ENCODE measurements around the gene NACA. TPM values are rescaled to one million over a fixed set of nuclear protein-coding genes. Genes with fewer than 3 reads are reported as not detected.

NACA gene
- polyA plus RNA-seq, 1 of the 3 experiments (the other 2 are of a cell fraction) = 523 TPM

- CTCF ChIA-PET = no interaction called here
- Histone ChIP-seq H2AFZ (ENCODE audit: low read depth) (no peak overlapping the region), H3K79me2 (ENCODE audit: insufficient read depth) (peaks cover 69% of the 10 kb centered on the region), H3K27me3 (ENCODE audit: insufficient read depth) (no peaks in the 10 kb centered on the region), H3K4me2 (no peak overlapping the region), H3K4me3 (ENCODE audit: low read depth in 2 of 2, low read length in 1 of 2) (no peak overlapping the region), H4K20me1 (ENCODE audit: insufficient read depth) (peaks cover 81% of the 10 kb centered on the region), H3K36me3 (replicated peaks in 1 of 2; ENCODE audit: control insufficient read depth in 1 of 2, insufficient read depth in 2 of 2, low read length in 1 of 2) (peaks cover 54 to 73% of the 10 kb centered on the region in 2 experiments), H3K4me1 (ENCODE audit: control insufficient read depth in 1 of 2, insufficient read depth in 2 of 2, low read depth in 1 of 2, low read length in 1 of 2) (peaks cover 13 to 14% of the 10 kb centered on the region in 2 experiments), H3K27ac (ENCODE audit: low read depth in 2 of 2, low read length in 1 of 2) (no peak overlapping the region), H3F3A (replicated peaks; ENCODE audit: insufficient read depth) (peaks cover 36% of the 10 kb centered on the region), H3K9me3 (no peaks in the 10 kb centered on the region), H3K9me2 (no peaks in the 10 kb centered on the region), H3K9ac (no peak overlapping the region)
- POLR2A ChIA-PET = interaction anchor here (1.5 kb wide), 1 partner anchor 8 kb away, joined by 8 read pairs; the partner anchor contains the start of gene NACA
- TF ChIP-seq TEAD4 (IDR thresholded peaks at IDR 0.05; ENCODE audit: borderline replicate concordance, insufficient read depth) = no peak
- no peak for TF ChIP-seq REST (IDR thresholded peaks at IDR 0.05; ENCODE audit: low read depth, low read length)
- TF ChIP-seq CHD2 (IDR thresholded peaks at IDR 0.05; ENCODE audit: low read length, partially characterized antibody) = no peak
- no peak for TF ChIP-seq SMC3 (IDR thresholded peaks at IDR 0.05; ENCODE audit: low read depth, low read length)
- TF ChIP-seq IRF3 (IDR thresholded peaks at IDR 0.05; ENCODE audit: low read depth, low read length) = no peak
- no peak for TF ChIP-seq POLR2AphosphoS5 (IDR thresholded peaks at IDR 0.05; ENCODE audit: low read depth, low read length)
- no peak for TF ChIP-seq NRF1 (IDR thresholded peaks at IDR 0.05; ENCODE audit: low read depth, low read length)
- TF ChIP-seq RCOR1 (IDR thresholded peaks at IDR 0.05; ENCODE audit: low read length) = no peak
- TF ChIP-seq GABPA (IDR thresholded peaks at IDR 0.05; ENCODE audit: low read depth) = no peak
- TF ChIP-seq EP300 (IDR thresholded peaks at IDR 0.05; ENCODE audit: borderline replicate concordance in 1 of 2, low read depth in 1 of 2, low read length in 1 of 2) = no peak
- no peak for TF ChIP-seq ZBTB33 (IDR thresholded peaks at IDR 0.05; ENCODE audit: borderline replicate concordance, low read depth)
- no peak for TF ChIP-seq FOXM1 (IDR thresholded peaks at IDR 0.05; ENCODE audit: low read depth)
- no peak for TF ChIP-seq TCF12 (IDR thresholded peaks at IDR 0.05)
- TF ChIP-seq CTCF (IDR thresholded peaks at IDR 0.05) = no peak
- no peak for TF ChIP-seq RAD21 (IDR thresholded peaks at IDR 0.05; ENCODE audit: low read length)
- no peak for TF ChIP-seq EZH2phosphoT487 (IDR thresholded peaks at IDR 0.05; ENCODE audit: borderline replicate concordance, low read depth)
- DNase-seq = no peak
- 93% methylated on average over 4 of the region's 4 CpGs for WGBS (ENCODE audit: low lambda C conversion rate)
Observed at GRCh38 chr12:56716933-56717880, 7.9 kb downstream of the NACA start.
